ENCODE data around the gene SYNE1.
"Not testable (repeated sequence)": the region's sequence is repeated elsewhere in the genome, so short reads cannot be mapped to it uniquely, and the experiment has no call there.

Gene SYNE1

GRCh38 chr6:152502421-152503188 is 134.6 kb downstream of the SYNE1 start:
- Mint-ChIP-seq H3K27me3 (ENCODE audit: low read depth) (no peaks in the 10 kb centered on the region), H3K4me3 (no peak overlapping the region), H3K36me3 (ENCODE audit: low read depth) (no peaks in the 10 kb centered on the region), H3K4me1 (ENCODE audit: low read depth) (no peaks in the 10 kb centered on the region), H3K27ac (no peak overlapping the region), H3K9me3 (no peaks in the 10 kb centered on the region)

DNA sequence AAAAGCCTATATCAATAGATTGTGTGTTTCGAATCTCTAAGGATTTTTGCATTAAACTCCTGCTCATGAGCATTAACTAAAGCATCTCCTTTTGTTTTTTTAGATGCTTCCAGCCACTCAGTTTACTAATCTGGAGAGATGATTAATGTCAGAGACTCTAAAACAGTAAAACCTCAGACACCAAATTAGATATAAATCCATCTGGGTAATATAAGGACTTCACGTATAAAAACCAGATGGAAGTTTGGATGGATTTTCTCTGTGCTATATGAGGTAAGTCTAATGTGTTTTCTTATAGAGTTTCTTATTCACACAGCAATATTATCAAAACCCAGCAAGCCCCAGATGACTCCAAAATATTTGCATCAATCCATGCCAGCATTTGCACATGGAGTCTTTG is 137.2 kb downstream of the SYNE1 start:
- Mint-ChIP-seq H3K27ac (no peak overlapping the region), H3K36me3 (ENCODE audit: low read depth) (no peaks in the 10 kb centered on the region), H3K9me3 (no peaks in the 10 kb centered on the region), H3K4me3 (no peak overlapping the region), H3K27me3 (ENCODE audit: low read depth) (no peaks in the 10 kb centered on the region), H3K4me1 (ENCODE audit: low read depth) (no peaks in the 10 kb centered on the region)

DNA sequence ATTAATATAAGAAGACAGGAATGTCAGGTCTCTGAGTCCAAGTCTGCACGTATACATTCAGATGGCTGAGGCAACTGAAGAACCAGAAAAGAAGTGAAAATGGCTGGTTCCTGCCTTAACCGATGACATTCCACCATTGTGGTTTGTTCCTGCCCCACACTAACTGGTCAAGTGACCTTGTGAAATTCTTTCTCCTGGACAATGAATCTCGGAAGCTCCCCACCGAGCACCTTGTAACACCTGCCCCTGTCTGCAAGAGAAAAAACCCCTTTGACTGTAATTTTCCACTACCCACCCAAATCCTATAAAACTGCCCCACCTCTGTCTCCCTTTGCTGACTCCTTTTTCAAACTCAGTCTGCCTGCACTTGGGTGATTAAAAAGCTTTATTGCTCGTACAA is 140.4 kb downstream of the SYNE1 start:
- no peak overlapping the region for H3K4me3 Mint-ChIP-seq
- no peaks in the 10 kb centered on the region for H3K4me1 Mint-ChIP-seq (ENCODE audit: low read depth)
- H3K9me3 Mint-ChIP-seq, result no peaks in the 10 kb centered on the region
- no peaks in the 10 kb centered on the region for H3K36me3 Mint-ChIP-seq (ENCODE audit: low read depth)
- H3K27me3 Mint-ChIP-seq (ENCODE audit: low read depth), result no peaks in the 10 kb centered on the region
- H3K27ac Mint-ChIP-seq, result no peak overlapping the region

DNA sequence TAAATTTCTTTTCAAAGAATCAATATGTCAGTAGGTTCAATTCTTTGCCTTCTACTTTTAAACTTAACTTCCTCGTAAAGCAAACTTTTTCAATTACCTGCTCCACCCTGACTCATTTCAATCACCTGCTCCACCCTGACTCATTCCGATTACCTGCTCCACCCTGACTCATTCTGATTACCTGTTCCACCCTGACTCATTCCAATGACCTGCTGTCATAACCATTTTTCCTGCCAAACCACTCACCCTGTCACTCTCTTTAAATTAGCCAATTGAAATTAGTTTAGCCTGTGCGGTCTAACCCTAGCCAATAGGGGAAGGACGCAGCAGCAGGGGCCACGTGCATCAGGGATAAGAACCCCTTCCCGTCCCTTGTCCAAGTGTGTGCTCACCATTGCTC is 141.7 kb downstream of the SYNE1 start:
- not testable (repeated sequence) for H3K4me1 Mint-ChIP-seq (ENCODE audit: low read depth); H3K27ac Mint-ChIP-seq; H3K9me3 Mint-ChIP-seq; H3K27me3 Mint-ChIP-seq (ENCODE audit: low read depth); H3K36me3 Mint-ChIP-seq (ENCODE audit: low read depth); H3K4me3 Mint-ChIP-seq

GRCh38 chr6:152492281-152492680 is 144.9 kb downstream of the SYNE1 start:
- not testable (repeated sequence) for H3K36me3 Mint-ChIP-seq (ENCODE audit: low read depth); H3K27ac Mint-ChIP-seq; H3K4me1 Mint-ChIP-seq (ENCODE audit: low read depth); H3K27me3 Mint-ChIP-seq (ENCODE audit: low read depth); H3K4me3 Mint-ChIP-seq; H3K9me3 Mint-ChIP-seq

GRCh38 chr6:152491501-152491900 is 145.7 kb downstream of the SYNE1 start:
- H3K36me3 Mint-ChIP-seq (ENCODE audit: low read depth); H3K4me3 Mint-ChIP-seq; H3K9me3 Mint-ChIP-seq; H3K4me1 Mint-ChIP-seq (ENCODE audit: low read depth); H3K27me3 Mint-ChIP-seq (ENCODE audit: low read depth); H3K27ac Mint-ChIP-seq: not testable (repeated sequence)

DNA sequence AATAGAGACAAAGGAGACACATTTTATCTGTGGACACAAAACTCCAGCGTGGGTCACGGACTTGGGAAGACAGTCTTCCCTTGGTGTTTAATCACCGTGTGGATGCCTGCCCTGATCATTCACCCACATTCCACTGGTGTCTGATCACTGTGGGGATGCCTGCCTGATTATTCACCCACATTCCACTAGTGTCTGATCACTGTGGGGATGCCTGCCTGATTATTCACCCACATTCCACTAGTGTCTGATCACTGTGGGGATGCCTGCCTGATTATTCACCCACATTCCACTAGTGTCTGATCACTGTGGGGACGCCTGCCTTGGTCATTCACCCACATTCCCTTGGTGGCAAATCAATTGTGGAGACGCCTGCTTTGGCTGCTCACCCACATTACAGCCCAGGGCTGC is 146.2 kb downstream of the SYNE1 start:
- not testable (repeated sequence) for H3K36me3 Mint-ChIP-seq (ENCODE audit: low read depth); H3K9me3 Mint-ChIP-seq; H3K4me1 Mint-ChIP-seq (ENCODE audit: low read depth); H3K27ac Mint-ChIP-seq; H3K4me3 Mint-ChIP-seq; H3K27me3 Mint-ChIP-seq (ENCODE audit: low read depth)

- H3K27me3 Mint-ChIP-seq (ENCODE audit: low read depth), result no peaks in the 10 kb centered on the region
- H3K27ac Mint-ChIP-seq, result no peak overlapping the region
- H3K4me3 Mint-ChIP-seq, result no peak overlapping the region
- no peaks in the 10 kb centered on the region for H3K9me3 Mint-ChIP-seq
- no peaks in the 10 kb centered on the region for H3K36me3 Mint-ChIP-seq (ENCODE audit: low read depth)
- H3K4me1 Mint-ChIP-seq (ENCODE audit: low read depth), result no peaks in the 10 kb centered on the region
Observed at GRCh38 chr6:152484806-152485205, 152.4 kb downstream of the SYNE1 start.

- no peaks in the 10 kb centered on the region for H3K36me3 Mint-ChIP-seq (ENCODE audit: low read depth)
- H3K27ac Mint-ChIP-seq, result no peak overlapping the region
Observed at GRCh38 chr6:152482289-152482688, 154.9 kb downstream of the SYNE1 start.

GRCh38 chr6:152478377-152479010 is 158.7 kb downstream of the SYNE1 start:
- Mint-ChIP-seq H3K27ac (no peak overlapping the region), H3K4me1 (ENCODE audit: low read depth) (no peaks in the 10 kb centered on the region), H3K9me3 (no peaks in the 10 kb centered on the region), H3K4me3 (no peak overlapping the region), H3K36me3 (ENCODE audit: low read depth) (no peaks in the 10 kb centered on the region), H3K27me3 (ENCODE audit: low read depth) (no peaks in the 10 kb centered on the region)

More at GRCh38 chr6:152482289-152482688, 154.9 kb downstream of the SYNE1 start:
- Mint-ChIP-seq H3K9me3 (no peaks in the 10 kb centered on the region), H3K4me1 (ENCODE audit: low read depth) (no peaks in the 10 kb centered on the region), H3K27me3 (ENCODE audit: low read depth) (no peaks in the 10 kb centered on the region), H3K4me3 (no peak overlapping the region)

GRCh38 chr6:152474354-152474753 is 162.8 kb downstream of the SYNE1 start:
- H3K9me3 Mint-ChIP-seq, result no peaks in the 10 kb centered on the region
- H3K36me3 Mint-ChIP-seq (ENCODE audit: low read depth), result no peaks in the 10 kb centered on the region
- H3K27me3 Mint-ChIP-seq (ENCODE audit: low read depth), result no peaks in the 10 kb centered on the region
- H3K4me1 Mint-ChIP-seq (ENCODE audit: low read depth), result no peaks in the 10 kb centered on the region
- H3K27ac Mint-ChIP-seq, result no peak overlapping the region
- H3K4me3 Mint-ChIP-seq, result no peak overlapping the region

DNA sequence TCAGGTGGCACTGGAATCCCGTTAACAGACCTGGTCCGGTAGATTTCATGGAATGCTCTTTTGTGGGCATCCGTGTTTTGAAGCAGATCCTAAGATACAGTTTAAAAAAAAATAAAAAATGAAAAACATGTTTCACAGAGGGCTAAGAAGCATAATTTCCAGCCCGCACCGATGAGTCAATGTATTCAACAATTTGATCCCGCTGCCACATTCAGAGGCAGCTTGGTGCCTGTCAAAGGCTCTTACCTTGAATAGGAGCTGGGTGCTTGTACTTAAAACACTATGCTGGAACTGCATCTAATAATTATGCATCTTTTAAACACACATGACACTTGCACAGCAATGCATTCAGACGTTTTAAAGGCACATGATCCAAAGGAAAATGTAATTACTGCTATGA is 164.8 kb downstream of the SYNE1 start:
- H3K9me3 Mint-ChIP-seq, result no peaks in the 10 kb centered on the region
- H3K4me1 Mint-ChIP-seq (ENCODE audit: low read depth), result no peaks in the 10 kb centered on the region
- no peaks in the 10 kb centered on the region for H3K27me3 Mint-ChIP-seq (ENCODE audit: low read depth)
- H3K36me3 Mint-ChIP-seq (ENCODE audit: low read depth), result no peaks in the 10 kb centered on the region
- no peak overlapping the region for H3K4me3 Mint-ChIP-seq
- no peak overlapping the region for H3K27ac Mint-ChIP-seq

DNA sequence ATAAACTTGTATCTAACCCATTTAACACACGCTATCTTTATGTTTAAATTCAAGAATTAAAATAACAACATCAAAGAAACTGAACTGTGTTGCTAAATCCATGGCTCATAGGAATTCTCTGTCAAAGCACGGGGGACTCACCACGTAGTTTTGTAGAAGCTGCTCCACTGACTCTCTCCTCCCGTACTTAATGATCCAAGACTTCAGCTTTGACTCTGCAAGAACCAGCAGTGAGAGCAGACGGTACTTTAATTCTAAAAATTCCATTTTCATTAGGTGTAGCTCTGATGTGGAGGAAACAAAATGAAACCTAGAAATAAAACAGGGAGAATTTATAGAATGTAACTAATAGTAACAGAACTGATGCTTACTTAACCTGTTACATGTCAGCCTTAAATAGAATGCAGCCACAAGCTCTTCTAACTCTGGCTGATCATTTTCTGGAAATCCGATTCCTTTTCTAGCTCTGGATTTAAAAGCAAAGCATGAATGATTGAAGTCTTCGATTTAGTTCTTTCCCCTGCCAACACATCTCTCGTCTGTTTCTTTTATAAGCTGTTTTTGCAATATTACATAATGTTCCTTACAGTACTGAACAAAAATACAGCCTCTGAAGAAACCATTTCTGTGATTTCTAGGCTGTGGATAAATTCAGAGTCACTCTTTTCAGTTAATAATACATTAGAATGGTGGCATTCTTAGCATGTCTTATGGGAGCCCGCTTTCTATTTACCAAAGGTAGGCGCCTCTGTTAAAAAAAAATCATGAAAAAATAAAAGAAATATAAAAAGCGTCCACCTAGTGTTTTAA is 165.5 kb downstream of the SYNE1 start:
- Mint-ChIP-seq H3K4me3 (no peak overlapping the region), H3K9me3 (no peaks in the 10 kb centered on the region)

GRCh38 chr6:152463164-152463563 is 174.0 kb downstream of the SYNE1 start:
- peaks cover 3% of the 10 kb centered on the region for H3K27me3 Mint-ChIP-seq (ENCODE audit: low read depth)
- no peak overlapping the region for H3K4me3 Mint-ChIP-seq
- H3K27ac Mint-ChIP-seq, result no peak overlapping the region
- no peaks in the 10 kb centered on the region for H3K4me1 Mint-ChIP-seq (ENCODE audit: low read depth)
- H3K36me3 Mint-ChIP-seq (ENCODE audit: low read depth), result no peaks in the 10 kb centered on the region
- no peaks in the 10 kb centered on the region for H3K9me3 Mint-ChIP-seq

More for the DNA sequence above, 165.5 kb downstream of the SYNE1 start:
- H3K27ac Mint-ChIP-seq, result no peak overlapping the region
- no peaks in the 10 kb centered on the region for H3K27me3 Mint-ChIP-seq (ENCODE audit: low read depth)
- H3K4me1 Mint-ChIP-seq (ENCODE audit: low read depth), result no peaks in the 10 kb centered on the region
- H3K36me3 Mint-ChIP-seq (ENCODE audit: low read depth), result no peaks in the 10 kb centered on the region

- peaks cover 3% of the 10 kb centered on the region for H3K27me3 Mint-ChIP-seq (ENCODE audit: low read depth)
- no peaks in the 10 kb centered on the region for H3K9me3 Mint-ChIP-seq
- H3K4me3 Mint-ChIP-seq, result no peak overlapping the region
- H3K36me3 Mint-ChIP-seq (ENCODE audit: low read depth), result no peaks in the 10 kb centered on the region
- no peak overlapping the region for H3K27ac Mint-ChIP-seq
- no peaks in the 10 kb centered on the region for H3K4me1 Mint-ChIP-seq (ENCODE audit: low read depth)
Observed at GRCh38 chr6:152462716-152463115, 174.4 kb downstream of the SYNE1 start.

Data from T-helper 1 cell treated with Interleukin-12 subunit alpha and Interleukin-12 subunit beta and Interleukin-4 antibody, amounts not matched to agents 30 μg/mL and 1 μg/mL, for 36 hours (primary cell).